Lung (tissue), 12 donors: ENCODE data around the gene SESN2. TPM values are rescaled to one million over a fixed set of nuclear protein-coding genes. Genes with fewer than 3 reads are reported as not detected.

ENCODE experiments used
- ATAC-seq: fragments of 200-7000 bp; cut with Tn5 transposase; one replicate; pipeline ENCODE4 v1.9.1; 2020; ENCODE audit warnings: moderate number of reproducible peaks; ENCODE audit not compliant: insufficient read depth, low FRiP score
- DNase-seq, 3 donors: peaks; one replicate each; pipeline ENCODE4 v3.0.0-alpha.2; 2013 to 2017
- H3K27ac ChIP-seq, 2 donors: one replicate each; pipeline ENCODE4 v1.5.1; 2013; ENCODE audit warnings: mild to moderate bottlenecking in 2 of 2, moderate library complexity in 2 of 2, control low read depth in 1 of 2, inconsistent platforms in 1 of 2, low read depth in 1 of 2, low read length in 1 of 2
- H3K27me3 ChIP-seq, 3 donors: one replicate each; pipeline ENCODE4 v1.5.1; 2013; ENCODE audit warnings: low read length in 2 of 3; ENCODE audit not compliant: control insufficient read depth in 3 of 3, insufficient read depth in 3 of 3
- H3K36me3 ChIP-seq, 4 donors: one replicate each; pipeline ENCODE4 v1.5.1; 2013; ENCODE audit warnings: low read length in 4 of 4, mild to moderate bottlenecking in 1 of 4, moderate library complexity in 1 of 4; ENCODE audit not compliant: control insufficient read depth in 4 of 4, insufficient read depth in 4 of 4
- H3K4me1 ChIP-seq, 5 donors: one replicate each; pipeline ENCODE4 v1.5.1; 2013; ENCODE audit warnings: low read length in 5 of 5, mild to moderate bottlenecking in 2 of 5, moderate library complexity in 1 of 5; ENCODE audit not compliant: control insufficient read depth in 5 of 5, insufficient read depth in 5 of 5
- H3K4me3 ChIP-seq: one replicate; pipeline ENCODE4 v1.5.1; 2013; ENCODE audit warnings: mild to moderate bottlenecking, control low read depth, moderate library complexity
- H3K9ac ChIP-seq, 2 donors: one replicate each; pipeline ENCODE4 v1.5.1; 2013; ENCODE audit warnings: low read length in 2 of 2, control low read depth in 1 of 2; ENCODE audit not compliant: insufficient read depth in 1 of 2
- H3K9me3 ChIP-seq, 4 donors: one replicate each; pipeline ENCODE4 v1.5.1; 2013; ENCODE audit warnings: low read length in 3 of 4, mild to moderate bottlenecking in 1 of 4, moderate library complexity in 1 of 4; ENCODE audit not compliant: control insufficient read depth in 4 of 4, insufficient read depth in 3 of 4
- CTCF ChIP-seq: IDR thresholded peaks from 2 replicates; pipeline ENCODE4 v1.5.1; 2012; ENCODE audit warnings: mild to moderate bottlenecking; ENCODE audit errors: control extremely low read depth, extremely low read depth
- WGBS, 2 donors: extraction: QIAGEN DNeasy Blood & Tissue Kit; methylation state at CpG; one replicate each; pipeline ENCODE4 v1.1.7; 2013; 5-methylcytosine and 5-hydroxymethylcytosine counted together
- polyA plus RNA-seq, 2 donors: library from polyadenylated mRNA; stranded (reverse); fragments of 200-250 nt; gene quantifications; one replicate each; pipeline ENCODE4 v1.2.1, GENCODE V29; 2013
- total RNA-seq, 2 donors: library from RNA; depleted of rRNA in 1 of 2; stranded (reverse); fragments of >200 nt in 1 of 2; gene quantifications; one replicate each; pipeline ENCODE4 v1.2.1, GENCODE V29; 2014 to 2021
- donor health status: control.
- donor health status: control.
- donor health status: Bipolar disorder and iron deficiency.
- donor health status: healthy.
- donor health status: DM: yes; HTN: yes; CAD: no.

Gene SESN2
- total and polyA plus RNA-seq, 4 donors = 3.3 to 19.4 (median 10.9) TPM

DNA sequence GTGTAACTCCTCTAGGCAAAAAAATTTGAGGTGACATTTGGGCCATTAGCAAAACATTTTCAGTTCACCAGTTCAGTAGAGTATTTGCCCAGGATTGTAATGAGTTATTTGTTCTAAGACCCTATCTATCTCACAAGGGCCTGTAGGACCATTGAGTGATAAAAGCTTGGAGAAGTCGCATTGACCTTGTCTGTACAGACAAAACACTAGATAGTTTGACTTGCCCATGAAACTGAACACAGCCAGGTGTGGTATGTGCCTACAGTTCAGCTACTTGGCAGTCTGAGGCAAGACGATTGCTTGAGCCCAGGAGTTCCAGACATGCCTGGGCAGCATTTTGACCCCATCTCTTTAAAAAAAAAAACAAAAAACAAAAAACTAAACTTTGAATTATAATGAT, 20.3 kb upstream of the SESN2 start:
- ATAC-seq = no peak
- peak overlapping the region in 1 of 2 donors; percentile 43 for H3K27ac ChIP-seq
- no peaks in the 10 kb centered on the region for H3K27me3 ChIP-seq
- H3K36me3 ChIP-seq = peaks cover 0 to 2% (median 0%) of the 10 kb centered on the region in 4 donors
- H3K4me1 ChIP-seq = peaks cover 4 to 13% (median 8%) of the 10 kb centered on the region in 5 donors
- no peak for TF ChIP-seq CTCF
- no peak overlapping the region for H3K9ac ChIP-seq
- H3K4me3 ChIP-seq = no peak overlapping the region
- WGBS, 2 donors = 71 to 93% methylated on average over 2 of the region's 2 CpGs
- no peak for DNase-seq
- no peaks in the 10 kb centered on the region for H3K9me3 ChIP-seq

DNA sequence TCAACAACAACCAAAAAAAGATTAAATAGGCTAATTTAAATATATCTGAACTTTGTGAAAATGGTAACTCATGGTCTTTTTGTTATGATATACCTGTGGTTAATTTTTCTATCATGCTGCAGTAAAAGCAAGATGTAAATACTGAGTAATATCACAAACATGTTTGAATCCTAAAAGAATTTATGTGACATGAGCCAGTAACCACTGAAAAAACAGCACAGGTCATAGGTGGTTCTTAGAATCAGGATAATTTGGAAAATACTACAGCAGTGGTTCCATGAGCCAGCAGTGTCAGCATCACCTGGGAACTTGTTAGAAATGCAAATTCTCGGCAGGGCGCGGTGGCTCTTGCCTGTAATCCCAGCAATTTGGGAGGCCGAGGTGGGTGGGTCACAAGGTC, 19.3 kb upstream of the SESN2 start:
- WGBS, 2 donors = 93 to 96% methylated on average over 4 of the region's 4 CpGs
- Histone ChIP-seq H3K9ac (no peak overlapping the region), H3K27ac (no peak overlapping the region), H3K9me3 (no peaks in the 10 kb centered on the region), H3K4me3 (no peak overlapping the region), H3K36me3 (peaks cover 0 to 2% (median 0%) of the 10 kb centered on the region in 4 donors), H3K4me1 (peaks cover 4 to 17% (median 8%) of the 10 kb centered on the region in 5 donors), H3K27me3 (no peaks in the 10 kb centered on the region)
- DNase-seq = no peak
- ATAC-seq = no peak
- TF ChIP-seq CTCF = no peak

DNA sequence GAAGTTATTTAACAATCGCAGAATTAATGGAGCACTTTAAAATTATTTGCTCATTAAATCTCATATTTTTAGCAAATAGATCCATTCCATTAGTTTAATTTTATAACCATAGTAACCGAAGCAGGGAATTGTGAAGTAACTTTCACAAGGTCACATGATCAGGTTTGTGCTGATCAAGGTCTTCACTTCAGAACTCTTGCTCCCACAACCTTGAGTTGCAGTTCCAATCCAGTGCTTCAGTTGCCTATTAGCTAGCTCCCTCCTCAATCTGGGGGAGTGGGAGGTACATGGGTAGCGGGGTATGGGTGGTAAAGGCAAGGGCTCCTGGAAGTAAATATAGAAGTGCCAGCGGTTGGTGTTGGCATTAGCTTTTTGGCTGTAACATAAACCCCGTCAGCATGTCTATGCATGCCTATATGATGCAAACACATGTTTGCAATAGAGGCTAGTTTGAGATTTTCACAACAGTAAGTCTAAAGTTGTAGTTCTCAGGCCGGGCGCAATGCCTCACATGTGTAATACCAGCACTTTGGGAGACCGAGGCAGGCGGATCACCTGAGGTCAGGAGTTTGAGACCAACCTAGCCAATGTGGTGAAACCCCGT, 17.6 kb upstream of the SESN2 start:
- Histone ChIP-seq H3K4me3 (no peak overlapping the region), H3K27ac (no peak overlapping the region), H3K9me3 (no peaks in the 10 kb centered on the region), H3K27me3 (no peaks in the 10 kb centered on the region), H3K36me3 (peaks cover 0 to 2% (median 0%) of the 10 kb centered on the region in 4 donors), H3K9ac (no peak overlapping the region), H3K4me1 (peaks cover 3 to 17% (median 10%) of the 10 kb centered on the region in 5 donors)
- WGBS, 2 donors = 91 to 93% methylated on average over 10 of the region's 10 CpGs
- no peak for TF ChIP-seq CTCF
- ATAC-seq = no peak
- no peak for DNase-seq
